ENCODE data around the gene RALBP1. TPM values are rescaled to one million over a fixed set of nuclear protein-coding genes. Genes with fewer than 3 reads are reported as not detected.

RALBP1 gene
- total and polyA plus RNA-seq, 2 of the 4 experiments (the other 2 are of a cell fraction) = 30.6 to 38.2 TPM

DNA sequence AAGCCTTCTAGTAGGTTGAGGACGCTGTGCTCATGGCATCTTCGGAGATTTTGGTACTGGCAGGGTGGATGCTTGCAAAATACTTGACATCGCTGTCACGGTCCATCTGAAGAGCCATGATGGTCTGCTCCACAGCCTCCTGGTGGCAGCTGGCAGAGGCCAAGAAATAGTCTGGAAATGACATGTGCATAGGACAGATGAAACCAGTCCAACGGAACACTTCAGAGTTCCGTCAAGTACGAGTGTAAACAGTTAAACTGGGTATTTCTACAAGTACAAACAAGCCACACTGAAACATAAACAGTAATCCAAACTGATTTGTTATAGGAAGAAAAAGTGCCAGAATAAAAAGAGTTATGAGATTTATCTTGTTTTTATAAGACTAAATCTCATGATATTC is 72.5 kb downstream of the RALBP1 start:
- H3K4me2 ChIP-seq (ENCODE audit: low read depth, low read length) = no peak overlapping the region
- H3K27me3 ChIP-seq (ENCODE audit: control insufficient read depth, insufficient read depth, low read length) = no peaks in the 10 kb centered on the region
- peaks cover 16% of the 10 kb centered on the region for H4K20me1 ChIP-seq (ENCODE audit: insufficient read depth, low read length)
- no peak for DNase-seq
- peaks cover 3% of the 10 kb centered on the region for H3K9me3 ChIP-seq (ENCODE audit: control insufficient read depth, insufficient read depth, low read length)
- no TSS peak for BruUV-seq (replicated peaks)
- no peak overlapping the region for H3K9ac ChIP-seq (ENCODE audit: low read depth, low read length)
- H3K14ac ChIP-seq (replicated peaks; ENCODE audit: low read depth, low read length) = no peak overlapping the region
- dilution Hi-C loops (cut with HindIII; ENCODE audit: low sequenced_read_pairs, unreplicated experiment) (no loop called here), in situ Hi-C loops (cut with MboI; ENCODE audit: low sequenced_read_pairs) (no loop called here), intact Hi-C loops (cut with micrococcal nuclease) (no loop called here)
- H3K27ac ChIP-seq (ENCODE audit: insufficient read depth, low read length) = no peak overlapping the region
- no peak overlapping the region for H3K23ac ChIP-seq (ENCODE audit: low read depth, low read length)
- H2BK15ac ChIP-seq (ENCODE audit: low read depth, low read length) = no peak overlapping the region
- H3K4me1 ChIP-seq (ENCODE audit: control insufficient read depth, insufficient read depth, low read length) = no peaks in the 10 kb centered on the region; the same call in 1 of the 2 replicates
- TF ChIP-seq BHLHE40 (IDR thresholded peaks at IDR 0.05; ENCODE audit: low read depth, low read length) = no peak
- no peak for TF ChIP-seq CHD1 (IDR thresholded peaks at IDR 0.05; ENCODE audit: low read depth, low read length)
- no peak for TF ChIP-seq POLR2A (IDR thresholded peaks at IDR 0.05; ENCODE audit: low read depth, low read length)
- TF ChIP-seq CEBPB (IDR thresholded peaks at IDR 0.05; ENCODE audit: low read depth, low read length) = no peak
- TF ChIP-seq RFX5 (IDR thresholded peaks at IDR 0.05; ENCODE audit: low read depth, low read length) = no peak
- TF ChIP-seq, protein P1, sequence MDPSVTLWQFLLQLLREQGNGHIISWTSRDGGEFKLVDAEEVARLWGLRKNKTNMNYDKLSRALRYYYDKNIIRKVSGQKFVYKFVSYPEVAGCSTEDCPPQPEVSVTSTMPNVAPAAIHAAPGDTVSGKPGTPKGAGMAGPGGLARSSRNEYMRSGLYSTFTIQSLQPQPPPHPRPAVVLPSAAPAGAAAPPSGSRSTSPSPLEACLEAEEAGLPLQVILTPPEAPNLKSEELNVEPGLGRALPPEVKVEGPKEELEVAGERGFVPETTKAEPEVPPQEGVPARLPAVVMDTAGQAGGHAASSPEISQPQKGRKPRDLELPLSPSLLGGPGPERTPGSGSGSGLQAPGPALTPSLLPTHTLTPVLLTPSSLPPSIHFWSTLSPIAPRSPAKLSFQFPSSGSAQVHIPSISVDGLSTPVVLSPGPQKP (IDR thresholded peaks at IDR 0.05; ENCODE audit: borderline replicate concordance, low read depth, low read length) = no peak
- TF ChIP-seq CTCF (conservative IDR thresholded peaks at IDR 0.05; ENCODE audit: low read depth, low read length) = no peak
- no peak for TF ChIP-seq SMC3 (IDR thresholded peaks at IDR 0.05; ENCODE audit: low read depth, low read length)
- TF ChIP-seq FOS (IDR thresholded peaks at IDR 0.05; ENCODE audit: low read depth, low read length) = no peak
- no peak for TF ChIP-seq NFE2L2 (IDR thresholded peaks at IDR 0.05; ENCODE audit: low read depth, low read length)
- TF ChIP-seq MAZ (IDR thresholded peaks at IDR 0.05; ENCODE audit: borderline replicate concordance, low read depth, low read length) = no peak
- no peak for TF ChIP-seq RCOR1 (IDR thresholded peaks at IDR 0.05; ENCODE audit: insufficient replicate concordance, low read length)
- no peak for TF ChIP-seq USF2 (IDR thresholded peaks at IDR 0.05; ENCODE audit: low read depth, low read length)
- no peak for TF ChIP-seq MXI1 (IDR thresholded peaks at IDR 0.05; ENCODE audit: borderline replicate concordance, low read depth, low read length)
- no peak for TF ChIP-seq RAD21 (IDR thresholded peaks at IDR 0.05; ENCODE audit: low read length)
- POLR2A ChIA-PET (ENCODE audit: unreplicated experiment) = interaction anchor here (0.6 kb wide), 1 partner anchor 71 kb away, joined by 3 read pairs; no protein-coding TSS in a partner anchor
- no peak overlapping the region for H2BK20ac ChIP-seq (ENCODE audit: low read depth, low read length)
- H3K79me1 ChIP-seq (ENCODE audit: low read depth in 1 of 2, low read length in 2 of 2) = peaks cover 34 to 75% of the 10 kb centered on the region in 2 experiments
- H3K18ac ChIP-seq (ENCODE audit: low read depth, low read length) = no peak overlapping the region
- H3K9me1 ChIP-seq (ENCODE audit: insufficient read depth, low read length) = peaks cover 28% of the 10 kb centered on the region
- H3K4ac ChIP-seq (ENCODE audit: low read depth, low read length) = no peak overlapping the region
- no peak overlapping the region for H3K4me3 ChIP-seq (ENCODE audit: insufficient read depth, low read depth, low read length)
- no peak overlapping the region for H3K56ac ChIP-seq (ENCODE audit: extremely low read depth, insufficient read depth, low read length)
- no peak overlapping the region for H4K91ac ChIP-seq (ENCODE audit: insufficient read depth, low read depth, low read length)
- no peak overlapping the region for H4K5ac ChIP-seq (ENCODE audit: low read depth, low read length)
- H4K8ac ChIP-seq (ENCODE audit: low read depth in 2 of 2, low read length in 2 of 2) = no peak overlapping the region; a peak in 1 of 4 replicates
- H2AK9ac ChIP-seq (replicated peaks; ENCODE audit: low read depth, low read length, poor library complexity) = no peak overlapping the region
- WGBS, 2 experiments (ENCODE audit: extremely low coverage in 2 of 2, insufficient read length in 1 of 2) = 88% methylated on average over 2 of the region's 7 CpGs; no CpG with 5 or more reads in 1 of the 2 experiments
- CTCF ChIA-PET = no interaction called here
- H2BK5ac ChIP-seq (ENCODE audit: low read depth, low read length, poor library complexity, severe bottlenecking) = no peak overlapping the region
- no peak for ATAC-seq (ENCODE audit: low read depth)
- no peak overlapping the region for H2AFZ ChIP-seq (replicated peaks; ENCODE audit: low read length, poor library complexity)
- no peak overlapping the region for H2AK5ac ChIP-seq (ENCODE audit: low read depth, low read length)
- H3K36me3 ChIP-seq (ENCODE audit: control insufficient read depth, insufficient read depth, low read length) = peaks cover 55% of the 10 kb centered on the region
- no peak overlapping the region for H2BK120ac ChIP-seq (ENCODE audit: low read depth, low read length)
